SJCRH30 (cell line): ENCODE measurements around the gene LCE1D. TPM values are rescaled to one million over a fixed set of nuclear protein-coding genes. Genes with fewer than 3 reads are reported as not detected.

ENCODE experiments used
- total RNA-seq: library from RNA; depleted of rRNA; stranded (reverse); fragments of >200 nt; shearing (Covaris generic); gene quantifications from 2 replicates; pipeline ENCODE4 v1.2.3, GENCODE V29; 2014; rRNA removed

LCE1D gene
- total RNA-seq, 1 experiment from 2014 or later: not detected

Other genes with a start within 250 kb of the LCE1D start
- not detected in 2 replicates for gene LCE3E, start 229.9 kb upstream of the LCE1D start, total RNA-seq
- not detected in 2 replicates for gene LCE3D, start 216.2 kb upstream of the LCE1D start, total RNA-seq
- gene LCE3C, start 196.5 kb upstream of the LCE1D start, total RNA-seq: not detected in 2 replicates
- not detected in 2 replicates for gene LCE3B, start 182.9 kb upstream of the LCE1D start, total RNA-seq
- not detected in 2 replicates for gene LCE3A, start 173.6 kb upstream of the LCE1D start, total RNA-seq
- not detected in 2 replicates for gene LCE2D, start 133.3 kb upstream of the LCE1D start, total RNA-seq
- gene LCE2C, start 121.4 kb upstream of the LCE1D start, total RNA-seq: not detected in 2 replicates
- gene LCE2B, start 110.6 kb upstream of the LCE1D start, total RNA-seq: not detected in 2 replicates
- not detected in 2 replicates for gene LCE2A, start 98.4 kb upstream of the LCE1D start, total RNA-seq
- gene LCE4A, start 88.6 kb upstream of the LCE1D start, total RNA-seq: not detected in 2 replicates
- not detected in 2 replicates for gene KPRP, start 38.7 kb upstream of the LCE1D start, total RNA-seq
- gene LCE1F, start 21.6 kb upstream of the LCE1D start, total RNA-seq: not detected in 2 replicates
- not detected in 2 replicates for gene LCE1E, start 10.5 kb upstream of the LCE1D start, total RNA-seq
- not detected in 2 replicates for gene LCE1C, start 9.9 kb downstream of the LCE1D start, total RNA-seq
- gene LCE1B, start 15.2 kb downstream of the LCE1D start, total RNA-seq: not detected in 2 replicates
- not detected in 2 replicates for gene LCE1A, start 30.8 kb downstream of the LCE1D start, total RNA-seq
- gene LCE6A, start 46.1 kb downstream of the LCE1D start, total RNA-seq: not detected in 2 replicates
- not detected in 2 replicates for gene LCE7A, start 63.3 kb downstream of the LCE1D start, total RNA-seq
- not detected in 2 replicates for gene SMCP, start 81.6 kb downstream of the LCE1D start, total RNA-seq
- not detected in 2 replicates for gene IVL, start 111.8 kb downstream of the LCE1D start, total RNA-seq
- gene SPRR5, start 150.5 kb downstream of the LCE1D start, total RNA-seq: not detected in 2 replicates
- gene SPRR4, start 173.9 kb downstream of the LCE1D start, total RNA-seq: not detected in 2 replicates
- not detected in 2 replicates for gene SPRR1A, start 187.4 kb downstream of the LCE1D start, total RNA-seq
- gene SPRR3, start 205.0 kb downstream of the LCE1D start, total RNA-seq: not detected in 2 replicates
- gene SPRR1B, start 234.5 kb downstream of the LCE1D start, total RNA-seq: not detected in 2 replicates
- gene SPRR2D, start 244.4 kb downstream of the LCE1D start, total RNA-seq: not detected in 2 replicates